ENCODE data around the gene IPP.
"Not testable (repeated sequence)": the region's sequence is repeated elsewhere in the genome, so short reads cannot be mapped to it uniquely, and the experiment has no call there.

- TF ChIP-seq CTCF (IDR thresholded peaks at IDR 0.05; ENCODE audit: low read depth, low read length, poor library complexity, severe bottlenecking); EZH2phosphoT487 (IDR thresholded peaks at IDR 0.05; ENCODE audit: borderline replicate concordance, low read length): not testable (repeated sequence)
Observed at GRCh38 chr1:45739641-45740156, 10.8 kb downstream of the IPP start.

Measured in DOHH2 (cell line).